Measurements from ENCODE around the gene FAHD1.

DNA sequence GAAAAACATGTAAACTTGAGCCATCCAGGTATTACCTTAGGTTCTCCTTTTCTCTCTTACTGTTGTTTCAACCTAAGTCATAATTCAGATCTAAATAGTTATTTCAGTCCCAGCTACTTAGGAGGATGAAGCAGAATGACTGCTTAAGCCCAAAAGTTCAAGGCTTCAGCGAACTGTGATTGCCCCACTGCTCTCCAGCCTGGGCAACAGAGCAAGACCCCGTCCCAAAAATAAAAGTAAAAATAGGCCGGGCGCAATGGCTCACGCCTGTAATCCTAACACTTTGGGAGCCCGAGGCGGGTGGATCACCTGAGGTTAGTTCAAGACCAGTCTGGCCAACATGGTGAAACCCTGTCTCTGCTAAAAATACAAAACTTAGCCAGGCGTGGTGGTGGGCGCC, 35.4 kb downstream of the FAHD1 start:
- TF ChIP-seq, protein P1, sequence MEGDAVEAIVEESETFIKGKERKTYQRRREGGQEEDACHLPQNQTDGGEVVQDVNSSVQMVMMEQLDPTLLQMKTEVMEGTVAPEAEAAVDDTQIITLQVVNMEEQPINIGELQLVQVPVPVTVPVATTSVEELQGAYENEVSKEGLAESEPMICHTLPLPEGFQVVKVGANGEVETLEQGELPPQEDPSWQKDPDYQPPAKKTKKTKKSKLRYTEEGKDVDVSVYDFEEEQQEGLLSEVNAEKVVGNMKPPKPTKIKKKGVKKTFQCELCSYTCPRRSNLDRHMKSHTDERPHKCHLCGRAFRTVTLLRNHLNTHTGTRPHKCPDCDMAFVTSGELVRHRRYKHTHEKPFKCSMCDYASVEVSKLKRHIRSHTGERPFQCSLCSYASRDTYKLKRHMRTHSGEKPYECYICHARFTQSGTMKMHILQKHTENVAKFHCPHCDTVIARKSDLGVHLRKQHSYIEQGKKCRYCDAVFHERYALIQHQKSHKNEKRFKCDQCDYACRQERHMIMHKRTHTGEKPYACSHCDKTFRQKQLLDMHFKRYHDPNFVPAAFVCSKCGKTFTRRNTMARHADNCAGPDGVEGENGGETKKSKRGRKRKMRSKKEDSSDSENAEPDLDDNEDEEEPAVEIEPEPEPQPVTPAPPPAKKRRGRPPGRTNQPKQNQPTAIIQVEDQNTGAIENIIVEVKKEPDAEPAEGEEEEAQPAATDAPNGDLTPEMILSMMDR (IDR thresholded peaks at IDR 0.05; ENCODE audit: insufficient read depth, low read length, poor library complexity, severe bottlenecking) = no peak
- TF ChIP-seq EZH2phosphoT487 (conservative IDR thresholded peaks at IDR 0.05; ENCODE audit: low read length) = no peak
